Left ventricle myocardium superior (tissue), 1 donor: ENCODE measurements around the gene SRPK2. TPM values are rescaled to one million over a fixed set of nuclear protein-coding genes. Genes with fewer than 3 reads are reported as not detected.
A peak's percentile ranks its signal among the peaks of the same experiment; 100 is the strongest.
"Not testable (repeated sequence)": the region's sequence is repeated elsewhere in the genome, so short reads cannot be mapped to it uniquely, and the experiment has no call there.

Experiments
- ATAC-seq: fragments of 200-7000 bp; cut with Tn5 transposase; one replicate; pipeline ENCODE4 v1.9.1; 2020; ENCODE audit warnings: mild to moderate bottlenecking, moderate library complexity
- DNase-seq: peaks from one replicate; pipeline ENCODE4 v3.0.0-alpha.2; 2020
- intact Hi-C: fragments of 100-400 bp; cut with micrococcal nuclease; formaldehyde crosslinking; loops from one replicate; pipeline ENCODE4 v1.11.0; 2022
- total RNA-seq: library from RNA; stranded (reverse); fragmentation: NEBNext Ultra II Directional; extraction: Animal tissue kit (Norgen Biotek cat#: 25700); gene quantifications from one replicate; pipeline ENCODE4 v1.2.1, GENCODE V29; 2021
- donor health status: DM: no; HTN: yes; CAD: no; lungs with severe emphysema.

The SRPK2 gene
- total RNA-seq, 1 donor from 2014 or later: 29.1 TPM

DNA sequence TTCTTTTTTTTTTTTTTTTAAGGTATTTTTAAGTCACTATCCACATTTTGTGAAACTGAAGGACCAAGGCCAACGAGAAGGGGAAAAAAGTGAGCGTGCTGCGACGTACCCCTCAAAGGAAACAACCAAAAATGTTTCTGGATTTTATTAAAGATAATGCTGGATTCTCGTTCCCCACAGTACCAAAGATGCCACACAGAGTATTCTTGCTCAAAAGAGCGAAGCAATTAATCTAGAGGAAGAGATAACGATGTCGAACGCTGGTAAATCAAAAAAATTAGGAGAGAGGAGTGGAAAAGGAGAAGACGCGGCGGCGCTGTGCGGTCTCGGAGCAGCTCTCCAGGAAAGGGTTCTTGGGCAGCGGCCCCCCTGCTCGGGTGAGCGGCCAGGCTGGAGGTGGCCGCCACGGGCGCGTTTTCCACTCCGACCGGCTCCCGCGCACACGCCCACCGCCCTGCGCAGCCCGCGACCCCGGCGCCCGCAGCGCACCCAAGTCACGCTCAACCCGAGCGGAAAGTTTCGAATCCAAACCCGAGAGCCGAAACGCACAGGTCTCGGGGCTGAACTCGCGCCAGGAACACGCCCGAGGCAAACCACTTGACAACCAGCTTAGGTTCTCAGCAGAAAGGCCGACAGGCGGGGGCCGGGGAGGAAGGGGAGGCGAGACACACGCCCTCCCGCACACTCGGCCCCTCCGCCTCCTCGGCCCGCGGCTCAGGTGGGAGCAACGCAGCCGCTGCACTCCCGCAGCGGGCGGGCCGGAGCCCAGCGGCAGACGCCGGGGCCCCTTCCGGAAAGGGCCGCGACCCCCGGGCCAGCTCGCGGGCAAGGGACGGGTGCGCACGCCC, 989 bp downstream of the SRPK2 start:
- intact Hi-C loops: no loop called here
- DNase-seq: peak; percentile 66

DNA sequence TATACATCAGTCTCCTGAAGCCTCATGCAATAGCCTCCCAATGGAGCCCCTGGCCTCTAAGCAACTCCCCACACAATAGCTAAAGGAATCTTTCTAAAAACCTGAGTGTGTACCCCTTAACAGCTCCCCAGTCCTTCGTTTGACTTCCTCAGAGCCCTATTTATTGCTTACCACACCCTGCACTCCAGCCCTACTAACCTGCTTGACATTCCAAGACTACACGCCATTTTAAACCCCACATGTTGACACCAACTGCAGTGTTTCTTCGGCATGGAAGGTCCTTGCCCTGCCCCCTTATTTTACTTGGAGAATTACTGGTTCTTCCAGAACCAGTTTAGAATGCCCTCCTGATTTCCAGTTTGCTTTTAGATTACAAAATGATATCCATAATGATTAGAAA, 10.8 kb downstream of the SRPK2 start:
- ATAC-seq (no peak), DNase-seq (no peak)
- intact Hi-C loops: no loop called here

More for the DNA sequence above, 989 bp downstream of the SRPK2 start:
- ATAC-seq: peak; percentile 77

DNA sequence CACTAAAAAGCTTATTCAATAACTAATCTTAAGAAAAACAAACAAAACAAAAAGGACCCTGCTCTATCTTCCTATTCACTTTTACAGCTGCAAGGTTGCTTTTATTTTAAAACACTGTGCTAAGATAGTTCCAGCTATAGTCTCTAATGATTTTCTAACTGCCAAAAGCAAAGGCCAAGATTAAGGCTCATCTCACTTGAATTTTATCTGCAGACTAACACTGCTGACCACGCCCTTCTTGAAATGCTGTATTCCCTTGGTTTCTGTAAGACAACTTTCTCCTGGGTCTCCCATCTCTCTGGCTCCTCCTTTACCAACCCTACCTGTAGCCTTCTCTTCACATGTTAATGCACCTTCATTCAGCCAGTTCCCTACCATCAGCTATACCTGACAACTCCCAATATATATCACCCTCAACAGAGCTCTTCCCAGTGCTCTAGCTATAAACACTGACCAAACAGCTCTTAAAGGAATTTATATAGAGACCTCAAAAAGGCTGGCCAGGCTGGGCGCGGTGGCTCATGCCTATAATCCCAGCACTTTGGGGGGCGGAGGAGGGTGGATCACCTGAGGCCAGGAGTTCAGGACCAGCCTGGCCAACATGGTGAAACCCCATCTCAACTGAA, 11.7 kb downstream of the SRPK2 start:
- intact Hi-C loops: no loop called here
- DNase-seq (no peak), ATAC-seq (no peak)

DNA sequence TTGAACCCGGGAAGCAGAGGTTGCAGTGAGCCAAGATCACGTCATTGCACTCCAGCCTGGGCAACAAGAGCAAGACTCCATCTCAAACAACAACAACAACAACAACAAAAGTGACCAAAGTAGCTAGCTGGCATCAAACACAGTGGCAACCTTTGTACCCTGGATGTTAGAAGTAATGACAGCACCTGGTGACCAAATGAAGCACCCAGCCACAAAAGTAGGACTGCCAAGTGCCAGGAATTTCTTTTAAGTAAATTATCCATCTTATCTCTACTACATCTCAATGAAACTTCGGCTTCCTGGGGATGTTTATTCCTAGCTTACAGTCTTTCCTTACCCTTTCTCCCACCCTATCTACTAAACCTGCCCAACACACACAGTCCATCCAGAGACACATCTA, 18.8 kb downstream of the SRPK2 start:
- DNase-seq: no peak
- intact Hi-C loops: no loop called here
- ATAC-seq: no peak

DNA sequence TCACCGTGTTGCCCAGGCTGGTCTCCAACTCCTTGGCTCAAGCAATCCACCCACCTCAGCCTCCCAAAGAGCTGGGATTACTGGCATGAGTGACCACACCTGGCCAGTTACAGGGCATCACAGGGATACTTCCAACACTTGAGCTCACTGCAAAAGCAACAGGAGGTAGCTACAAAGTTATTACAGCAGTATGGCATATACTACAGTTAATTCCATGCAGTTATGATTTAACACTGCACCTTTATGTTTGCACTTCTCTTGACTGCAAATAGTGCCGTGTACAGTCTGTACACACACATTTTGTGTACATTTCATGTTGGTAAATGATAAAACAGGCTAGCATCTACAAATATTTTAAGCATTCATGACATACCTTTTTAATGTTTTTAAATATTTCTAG, 21.3 kb downstream of the SRPK2 start:
- intact Hi-C loops: no loop called here
- ATAC-seq: no peak
- DNase-seq: no peak

DNA sequence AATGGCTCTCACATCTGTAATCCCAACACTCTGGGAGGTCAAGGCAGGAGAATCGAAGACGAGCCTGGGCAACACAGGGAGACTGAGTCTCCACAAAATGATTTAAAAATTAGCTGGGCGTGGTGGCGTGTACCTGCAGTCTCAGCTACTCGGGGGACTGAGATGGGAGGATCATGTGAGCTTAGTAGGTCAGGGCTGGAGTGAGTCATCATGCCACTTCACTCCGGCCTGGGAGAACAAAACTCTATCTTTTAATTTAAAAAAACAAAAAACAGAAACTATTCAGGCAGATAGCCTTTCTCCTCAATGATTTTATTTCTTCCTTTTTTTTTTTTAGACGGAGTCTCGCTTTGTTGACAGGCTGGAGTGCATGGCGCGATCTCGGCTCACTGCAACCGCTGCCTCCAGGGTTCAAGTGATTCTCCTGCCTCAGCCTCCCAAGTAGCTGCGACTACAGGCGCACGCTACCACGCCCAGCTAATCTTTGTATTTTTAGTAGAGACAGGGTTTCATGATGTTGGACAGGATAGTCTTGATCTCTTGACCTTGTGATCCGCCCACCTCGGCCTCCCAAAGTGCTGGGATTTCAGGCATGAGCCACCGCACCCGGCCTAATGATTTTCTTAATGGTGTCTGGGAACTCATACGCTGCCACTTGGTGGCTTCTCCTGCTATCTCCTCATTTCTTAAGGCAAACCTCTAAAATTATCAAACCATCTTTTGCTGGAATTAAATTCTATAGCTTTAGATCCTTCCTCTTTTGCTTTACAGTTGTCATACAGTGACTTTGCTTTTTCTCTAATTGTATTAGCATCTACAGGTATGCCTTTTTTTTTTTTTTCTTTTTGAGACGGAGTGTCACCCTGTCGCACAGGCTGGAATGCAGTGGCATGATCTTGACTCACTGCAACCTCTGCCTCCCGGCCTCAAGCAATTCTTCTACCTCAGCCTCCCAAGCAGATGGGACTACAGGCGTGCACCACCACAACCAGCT, 22.9 kb downstream of the SRPK2 start:
- ATAC-seq: no peak
- intact Hi-C loops: no loop called here
- no peak for DNase-seq

DNA sequence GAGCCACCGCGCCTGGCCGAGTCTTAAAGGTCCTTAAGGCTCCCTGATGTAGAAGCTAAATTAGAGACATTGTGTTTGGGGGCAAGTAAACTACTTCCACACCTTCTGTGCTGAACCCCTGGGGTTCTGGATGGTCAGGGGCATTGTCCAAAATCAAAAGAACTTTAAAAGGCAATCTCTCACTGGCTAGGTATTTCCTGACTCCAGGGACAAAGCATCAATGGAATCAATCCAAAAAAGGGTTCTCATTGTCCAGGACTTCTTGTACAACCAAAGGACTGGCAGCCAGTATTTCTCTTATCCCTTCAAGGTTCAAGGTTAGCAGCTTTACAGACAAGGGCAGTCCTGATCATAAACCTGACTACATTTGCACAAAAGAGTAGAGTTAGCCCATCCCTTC, 24.0 kb downstream of the SRPK2 start:
- intact Hi-C loops: no loop called here
- ATAC-seq (peak; percentile 81), DNase-seq (no peak)

DNA sequence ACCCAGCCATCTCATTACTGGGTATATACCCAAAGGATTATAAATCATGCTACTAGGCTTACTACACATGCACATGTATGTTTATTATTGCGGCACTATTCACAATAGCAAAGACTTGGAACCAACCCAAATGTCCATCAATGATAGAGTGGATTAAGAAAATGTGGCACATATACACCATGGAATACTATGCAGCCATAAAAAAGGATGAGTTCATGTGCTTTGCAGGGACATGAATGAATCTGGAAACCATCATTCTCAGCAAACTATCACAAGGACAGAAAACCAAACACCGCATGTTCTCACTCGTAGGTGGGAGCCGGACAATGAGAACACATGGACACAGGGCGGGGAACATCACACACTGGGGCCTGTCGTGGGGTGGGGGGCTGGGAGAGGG, 25.1 kb downstream of the SRPK2 start:
- ATAC-seq: not testable (repeated sequence)

DNA sequence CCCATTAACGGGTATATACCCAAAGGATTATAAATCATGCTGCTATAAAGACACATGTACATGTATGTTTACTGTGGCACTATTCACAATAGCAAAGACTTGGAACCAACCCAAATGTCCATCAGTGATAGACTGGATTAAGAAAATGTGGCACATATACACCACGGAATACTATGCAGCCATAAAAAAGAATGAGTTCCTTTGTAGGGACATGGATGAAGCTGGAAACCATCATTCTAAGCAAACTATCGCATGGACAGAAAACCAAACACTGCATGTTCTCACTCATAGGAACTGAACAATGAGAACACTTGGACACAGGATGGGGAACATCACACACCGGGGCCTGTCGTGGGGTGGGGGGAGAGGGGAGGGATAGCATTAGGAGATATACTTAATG, 26.0 kb downstream of the SRPK2 start:
- intact Hi-C loops, ATAC-seq, DNase-seq: not testable (repeated sequence)

More for the DNA sequence above, 25.1 kb downstream of the SRPK2 start:
- DNase-seq, intact Hi-C loops: not testable (repeated sequence)

DNA sequence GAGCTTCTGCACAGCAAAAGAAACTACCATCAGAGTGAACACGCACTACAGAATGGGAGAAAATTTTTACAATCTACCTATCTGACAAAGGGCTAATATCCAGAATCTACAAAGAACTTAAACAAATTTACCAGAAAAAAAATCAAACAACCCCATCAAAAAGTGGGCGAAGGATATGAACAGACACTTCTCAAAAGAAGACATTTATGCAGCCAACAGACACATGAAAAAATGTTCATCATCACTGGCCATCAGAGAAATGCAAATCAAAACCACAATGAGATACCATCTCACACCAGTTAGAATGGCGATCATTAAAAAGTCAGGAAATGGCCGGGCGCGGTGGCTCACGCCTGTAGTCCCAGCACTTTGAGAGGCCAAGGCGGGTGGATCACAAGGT, 26.7 kb downstream of the SRPK2 start:
- ATAC-seq, DNase-seq, intact Hi-C loops: not testable (repeated sequence)

DNA sequence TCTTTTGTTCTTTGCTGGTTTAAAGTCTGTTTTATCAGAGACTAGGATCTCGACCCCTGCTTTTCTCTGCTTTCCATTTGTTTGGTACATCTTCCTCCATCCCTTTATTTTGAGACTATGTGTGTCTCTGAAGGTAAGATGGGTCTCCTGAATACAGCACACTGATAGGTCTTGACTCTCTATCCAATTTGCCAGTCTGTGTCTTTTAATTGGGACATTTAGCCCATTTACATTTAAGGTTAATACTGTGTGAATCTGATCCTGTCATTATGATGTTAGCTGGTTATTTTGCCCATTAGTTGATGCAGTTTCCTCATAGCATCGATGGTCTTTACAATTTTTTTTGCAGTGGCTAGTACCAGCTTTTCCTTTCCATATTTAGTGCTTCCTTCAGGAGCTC, 28.6 kb downstream of the SRPK2 start:
- DNase-seq, ATAC-seq, intact Hi-C loops: not testable (repeated sequence)

DNA sequence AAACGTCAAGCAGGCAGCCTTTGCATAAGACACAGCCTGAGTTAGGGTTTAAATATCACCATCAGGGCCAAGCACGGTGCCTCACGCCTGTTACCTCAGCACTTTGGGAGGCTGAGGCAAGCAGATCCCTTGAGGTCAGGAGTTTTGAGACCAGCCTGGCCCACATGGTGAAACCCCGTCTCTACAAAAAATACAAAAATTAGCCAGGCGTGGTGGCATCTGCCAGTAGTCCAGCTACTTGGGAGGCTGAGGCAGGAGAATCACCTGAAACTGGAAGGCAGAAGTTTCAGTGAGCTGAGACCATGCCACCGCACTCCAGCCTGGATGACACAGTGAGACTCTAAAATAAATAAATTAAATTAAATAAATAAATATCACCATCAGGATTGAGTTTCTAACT, 33.0 kb downstream of the SRPK2 start:
- DNase-seq (no peak), ATAC-seq (no peak)
- intact Hi-C loops: no loop called here

DNA sequence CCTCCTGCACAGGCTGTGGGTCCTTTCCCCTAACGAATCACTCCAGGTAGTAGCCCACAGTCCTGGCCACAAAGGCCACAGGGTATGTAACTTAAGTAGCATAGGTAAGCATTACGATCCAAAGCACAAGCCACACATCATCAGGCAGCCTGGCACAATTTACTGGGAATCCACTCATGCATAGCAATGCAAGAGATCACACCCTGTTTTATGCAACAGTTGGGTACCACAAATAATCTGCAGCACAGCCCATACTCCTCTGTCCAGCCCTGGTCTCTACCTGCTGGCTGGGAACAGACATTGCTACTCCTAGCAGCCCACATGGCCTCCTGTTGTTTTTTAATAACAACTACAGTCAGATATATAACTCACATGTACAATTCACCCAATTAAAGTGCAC, 34.3 kb downstream of the SRPK2 start:
- intact Hi-C loops: no loop called here
- ATAC-seq (no peak), DNase-seq (no peak)

DNA sequence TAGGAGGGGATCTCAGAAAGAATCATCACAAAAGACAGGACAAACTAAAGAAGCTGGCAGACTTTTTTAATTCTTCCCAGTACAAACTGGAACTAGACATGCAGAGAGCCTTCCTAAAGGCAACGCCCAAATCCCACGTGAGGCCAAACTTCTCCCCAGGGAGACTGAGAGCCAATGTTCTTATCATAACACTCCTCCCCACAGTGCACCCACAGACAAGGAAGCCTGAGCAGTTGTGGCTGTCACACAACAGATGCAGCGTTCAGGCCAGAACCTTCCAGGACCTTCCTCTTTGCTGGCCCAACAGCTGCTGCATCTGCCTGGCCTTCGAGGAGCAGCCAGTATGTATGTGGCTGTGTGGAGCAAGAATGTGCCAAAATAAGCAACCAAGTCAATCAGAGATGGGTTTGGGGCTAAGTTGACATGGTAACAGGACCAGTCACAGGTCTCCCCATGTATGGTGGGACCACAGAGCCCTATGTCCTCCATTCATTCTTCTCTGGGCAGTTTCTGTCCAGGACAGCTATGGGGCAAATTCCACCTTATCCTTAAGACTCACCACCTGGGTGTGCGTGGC, 34.9 kb downstream of the SRPK2 start:
- intact Hi-C loops: no loop called here
- DNase-seq (peak; percentile 60), ATAC-seq (peak; percentile 74)

DNA sequence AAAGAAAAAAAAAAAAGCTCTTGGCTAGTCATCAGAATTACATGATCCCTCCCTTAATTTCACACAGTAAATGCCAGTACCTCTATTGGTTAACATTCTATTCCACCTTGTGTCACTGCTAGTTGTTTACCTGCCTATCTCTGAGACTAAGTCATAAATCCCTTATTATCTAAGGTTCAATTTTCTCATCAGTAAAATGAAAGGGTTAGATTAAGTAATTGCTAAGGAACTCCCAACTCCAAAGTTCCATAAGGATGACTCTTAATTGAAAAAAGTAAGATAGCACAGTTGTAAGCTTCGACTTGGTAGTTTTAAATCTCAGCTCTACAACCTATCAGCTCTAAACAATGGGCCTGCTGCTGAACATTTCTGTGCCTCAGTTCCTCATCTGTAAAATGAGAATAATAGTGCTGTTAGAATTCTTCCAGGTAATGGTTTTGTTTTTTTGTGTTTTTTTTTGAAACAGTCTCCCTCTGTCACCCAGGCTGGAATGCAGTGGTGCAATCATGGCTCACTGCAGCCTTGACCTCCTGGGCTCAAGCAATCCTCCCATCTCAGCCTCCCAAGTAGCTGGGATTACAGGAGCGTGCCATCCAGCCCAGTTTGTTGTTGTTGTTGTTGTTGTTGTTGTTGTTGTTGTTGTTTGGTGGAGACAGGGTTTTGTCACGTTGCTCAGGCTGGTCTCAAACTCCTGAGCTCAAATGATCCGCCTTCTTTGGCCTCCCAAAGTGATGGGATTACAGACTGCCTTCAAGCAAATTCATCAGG, 35.6 kb downstream of the SRPK2 start:
- ATAC-seq (no peak), DNase-seq (no peak)
- intact Hi-C loops: no loop called here

DNA sequence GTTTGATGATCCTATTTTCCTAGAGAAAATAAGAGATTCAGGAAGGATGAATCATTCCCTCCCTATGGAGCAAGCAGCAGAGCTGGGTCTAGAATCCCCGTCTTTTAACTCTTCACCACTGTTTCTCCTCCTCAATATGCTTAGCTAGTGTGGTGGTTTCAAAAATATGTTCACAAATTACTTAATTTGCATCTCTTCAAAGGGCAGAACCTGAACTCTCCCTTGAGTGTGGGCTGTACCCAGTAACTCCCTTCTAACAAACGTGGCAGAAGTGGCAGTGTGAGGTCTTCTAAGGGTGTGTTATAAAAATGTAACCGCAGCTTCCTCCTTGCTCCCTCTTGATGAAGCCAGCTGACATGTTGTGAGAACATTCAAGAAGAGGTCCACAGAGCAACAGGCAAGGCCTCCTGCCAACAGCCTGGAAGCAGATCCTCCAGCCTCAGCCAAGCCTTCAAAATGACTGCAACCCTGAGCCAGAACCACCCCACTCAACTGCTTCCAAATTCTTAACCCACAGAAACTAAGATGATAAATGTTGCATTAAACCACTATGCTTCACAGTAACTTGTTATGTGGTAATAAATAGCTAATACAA, 36.6 kb downstream of the SRPK2 start:
- intact Hi-C loops: no loop called here
- DNase-seq (peak; percentile 86), ATAC-seq (peak; percentile 92)

DNA sequence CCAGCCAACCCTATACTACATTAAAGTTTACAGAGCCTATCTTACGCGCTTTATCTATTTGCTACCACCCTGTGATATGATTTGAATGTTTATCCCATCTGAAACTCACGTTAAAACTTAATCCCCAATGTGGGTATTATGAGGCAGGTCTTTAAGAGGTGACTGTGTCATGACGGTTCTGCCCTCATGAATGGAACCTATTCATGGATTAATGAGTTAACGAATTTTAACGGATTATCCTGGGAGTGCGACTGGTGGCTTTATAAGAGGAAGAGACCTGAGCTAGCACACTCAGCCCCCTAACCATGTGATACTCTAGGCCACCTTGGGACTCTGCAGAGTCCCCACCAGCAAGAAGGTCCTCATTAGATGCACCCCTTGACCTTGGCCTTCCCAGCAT, 37.8 kb downstream of the SRPK2 start:
- intact Hi-C loops: no loop called here
- ATAC-seq (no peak), DNase-seq (no peak)

DNA sequence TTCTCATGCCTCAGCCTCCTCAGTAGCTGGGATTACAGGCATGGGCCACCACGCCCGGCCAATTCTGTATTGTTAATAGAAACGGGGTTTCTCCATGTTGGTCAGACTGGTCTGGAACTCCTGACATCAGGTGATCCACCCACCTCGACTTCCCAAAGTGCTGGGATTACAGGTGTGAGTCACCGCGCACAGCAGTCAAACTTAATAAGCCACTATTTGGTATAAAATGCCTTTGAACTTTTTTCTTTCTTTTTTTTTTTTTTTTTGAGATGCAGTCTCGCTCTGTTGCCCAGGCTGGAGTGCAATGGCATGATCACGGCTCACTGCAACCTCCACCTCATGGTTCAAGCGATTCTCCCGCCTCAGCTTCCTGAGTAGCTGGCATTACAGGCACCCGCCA, 40.5 kb downstream of the SRPK2 start:
- ATAC-seq, intact Hi-C loops, DNase-seq: not testable (repeated sequence)
